Measurements from ENCODE around the gene OSBPL2.

The OSBPL2 gene

GRCh38 chr20:62222972-62223371 is 15.3 kb upstream of the OSBPL2 start:
- no peak for DNase-seq

- no peak for DNase-seq
Observed at GRCh38 chr20:62223571-62223970, 14.8 kb upstream of the OSBPL2 start.

GRCh38 chr20:62224113-62224855 is 14.0 kb upstream of the OSBPL2 start:
- DNase-seq, result no peak

GRCh38 chr20:62225026-62225425 is 13.3 kb upstream of the OSBPL2 start:
- DNase-seq, result no peak

- DNase-seq, result no peak
Observed at GRCh38 chr20:62225820-62226635, 12.3 kb upstream of the OSBPL2 start.

- DNase-seq, result no peak
Observed at GRCh38 chr20:62226707-62227590, 11.4 kb upstream of the OSBPL2 start.

- no peak for DNase-seq
Observed at GRCh38 chr20:62227591-62227976, 10.7 kb upstream of the OSBPL2 start.

- DNase-seq, result peak; percentile 45
Observed at GRCh38 chr20:62227977-62228958, 10.1 kb upstream of the OSBPL2 start.

- no peak for DNase-seq
Observed at GRCh38 chr20:62228982-62229545, 9.3 kb upstream of the OSBPL2 start.

GRCh38 chr20:62229667-62230066 is 8.7 kb upstream of the OSBPL2 start:
- DNase-seq, result no peak

- no peak for DNase-seq
Observed at GRCh38 chr20:62230276-62230675, 8.0 kb upstream of the OSBPL2 start.

- DNase-seq, result no peak
Observed at GRCh38 chr20:62230696-62231095, 7.6 kb upstream of the OSBPL2 start.

GRCh38 chr20:62231292-62231691 is 7.0 kb upstream of the OSBPL2 start:
- DNase-seq, result no peak

- no peak for DNase-seq
Observed at GRCh38 chr20:62232194-62232593, 6.1 kb upstream of the OSBPL2 start.

GRCh38 chr20:62232770-62233645 is 5.3 kb upstream of the OSBPL2 start:
- DNase-seq, result no peak

GRCh38 chr20:62233684-62234083 is 4.6 kb upstream of the OSBPL2 start:
- DNase-seq, result no peak

GRCh38 chr20:62234339-62234738 is 4.0 kb upstream of the OSBPL2 start:
- no peak for DNase-seq

GRCh38 chr20:62235001-62235776 is 3.1 kb upstream of the OSBPL2 start:
- no peak for DNase-seq

GRCh38 chr20:62235777-62236157 is 2.6 kb upstream of the OSBPL2 start:
- no peak for DNase-seq

GRCh38 chr20:62236200-62236599 is 2.1 kb upstream of the OSBPL2 start:
- DNase-seq, result no peak

Data from SHP77 treated with DMSO at 0.1 percent for 48 hours (cell line).